ENCODE data around the gene FAM83E. TPM values are rescaled to one million over a fixed set of nuclear protein-coding genes. Genes with fewer than 3 reads are reported as not detected.

Gene FAM83E
- total RNA-seq, 1 donor from 2014 or later: 21.9 TPM

DNA sequence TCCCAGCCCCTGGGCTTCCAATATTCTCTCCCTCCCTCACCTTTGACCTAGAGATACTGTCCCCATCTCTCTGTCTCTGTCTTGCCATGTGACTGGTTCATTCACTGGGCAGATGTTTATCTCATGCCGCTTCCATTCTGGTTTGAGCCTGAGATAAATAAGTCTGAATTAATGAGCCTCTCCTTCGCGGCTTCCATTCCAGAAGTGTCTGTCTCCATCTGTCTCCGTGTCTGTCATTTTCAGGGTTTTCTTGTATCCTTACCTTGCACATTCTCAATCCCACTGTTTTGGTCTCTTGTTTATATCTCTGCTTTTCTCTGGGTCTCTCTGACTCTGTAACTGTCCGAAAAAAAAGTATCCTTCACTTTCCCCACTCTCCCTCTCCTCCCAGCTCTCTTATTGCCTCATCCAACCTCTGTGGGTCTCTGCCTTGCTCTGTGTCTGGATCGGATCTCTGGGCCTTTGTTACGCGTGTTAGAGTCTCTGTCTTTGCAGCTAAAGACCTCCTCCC is 8.7 kb upstream of the FAM83E start:
- peak overlapping the region; percentile 32 for H3K4me3 ChIP-seq (ENCODE audit: low read depth, low read length)
- TF ChIP-seq, protein P1, sequence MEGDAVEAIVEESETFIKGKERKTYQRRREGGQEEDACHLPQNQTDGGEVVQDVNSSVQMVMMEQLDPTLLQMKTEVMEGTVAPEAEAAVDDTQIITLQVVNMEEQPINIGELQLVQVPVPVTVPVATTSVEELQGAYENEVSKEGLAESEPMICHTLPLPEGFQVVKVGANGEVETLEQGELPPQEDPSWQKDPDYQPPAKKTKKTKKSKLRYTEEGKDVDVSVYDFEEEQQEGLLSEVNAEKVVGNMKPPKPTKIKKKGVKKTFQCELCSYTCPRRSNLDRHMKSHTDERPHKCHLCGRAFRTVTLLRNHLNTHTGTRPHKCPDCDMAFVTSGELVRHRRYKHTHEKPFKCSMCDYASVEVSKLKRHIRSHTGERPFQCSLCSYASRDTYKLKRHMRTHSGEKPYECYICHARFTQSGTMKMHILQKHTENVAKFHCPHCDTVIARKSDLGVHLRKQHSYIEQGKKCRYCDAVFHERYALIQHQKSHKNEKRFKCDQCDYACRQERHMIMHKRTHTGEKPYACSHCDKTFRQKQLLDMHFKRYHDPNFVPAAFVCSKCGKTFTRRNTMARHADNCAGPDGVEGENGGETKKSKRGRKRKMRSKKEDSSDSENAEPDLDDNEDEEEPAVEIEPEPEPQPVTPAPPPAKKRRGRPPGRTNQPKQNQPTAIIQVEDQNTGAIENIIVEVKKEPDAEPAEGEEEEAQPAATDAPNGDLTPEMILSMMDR (IDR thresholded peaks at IDR 0.05; ENCODE audit: insufficient read depth, low read length, severe bottlenecking): no peak
- FAIRE-seq (no peak), DNase-seq (ENCODE audit: low read depth) (no peak)
- H3K36me3 ChIP-seq (ENCODE audit: control insufficient read depth, insufficient read depth, low read length): no peaks in the 10 kb centered on the region
- no peaks in the 10 kb centered on the region for H3K27me3 ChIP-seq (ENCODE audit: control insufficient read depth, insufficient read depth, low read length)

DNA sequence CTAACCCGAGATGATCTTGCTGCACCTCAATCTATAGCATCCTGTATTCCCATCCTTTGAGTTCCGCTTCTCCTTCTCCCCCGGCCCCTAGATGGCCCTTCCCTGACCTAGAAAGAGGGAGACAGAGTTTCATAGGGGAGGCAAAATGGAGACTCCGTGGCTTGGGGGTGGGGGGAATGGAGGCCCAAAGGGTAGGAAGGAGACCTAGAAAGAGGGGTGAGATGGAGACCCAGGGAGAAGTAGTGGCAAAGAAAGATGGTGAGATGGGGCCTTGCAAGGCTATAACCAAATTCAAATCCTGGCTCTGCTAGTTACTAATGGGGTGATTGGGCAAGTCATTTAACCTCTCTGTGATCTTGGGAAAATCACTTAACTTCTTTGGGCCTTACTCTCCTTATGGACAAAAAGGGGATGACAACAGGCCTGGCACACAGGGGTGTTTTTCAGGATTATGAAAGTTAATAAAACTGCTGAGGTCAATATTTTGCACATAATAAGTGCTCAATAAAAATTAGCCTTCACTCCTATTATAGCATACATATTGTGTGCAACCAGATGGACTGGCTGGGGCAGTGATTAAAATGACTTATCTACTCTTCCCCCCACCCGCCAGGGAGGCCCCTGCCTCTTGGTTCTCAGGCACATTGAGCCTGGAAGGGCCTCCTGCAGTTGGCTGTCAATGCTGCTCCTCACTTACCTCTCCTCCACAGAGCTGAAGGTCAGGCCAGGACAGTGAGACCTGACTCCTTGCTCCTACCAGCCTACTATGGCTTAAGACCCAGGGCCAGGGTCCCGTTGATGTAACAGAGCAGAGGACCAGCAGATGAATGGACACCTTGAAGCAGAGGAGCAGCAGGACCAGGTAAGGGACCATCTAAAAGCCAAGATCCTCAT is 5.1 kb upstream of the FAM83E start:
- TF ChIP-seq, protein P1 (IDR thresholded peaks at IDR 0.05; ENCODE audit: insufficient read depth, low read length, severe bottlenecking): no peak
- Histone ChIP-seq H3K4me3 (ENCODE audit: low read depth, low read length) (peak overlapping the region; percentile 83), H3K36me3 (ENCODE audit: control insufficient read depth, insufficient read depth, low read length) (peaks cover 26% of the 10 kb centered on the region), H3K27me3 (ENCODE audit: control insufficient read depth, insufficient read depth, low read length) (no peaks in the 10 kb centered on the region)
- no peak for FAIRE-seq
- DNase-seq (ENCODE audit: low read depth): no peak

DNA sequence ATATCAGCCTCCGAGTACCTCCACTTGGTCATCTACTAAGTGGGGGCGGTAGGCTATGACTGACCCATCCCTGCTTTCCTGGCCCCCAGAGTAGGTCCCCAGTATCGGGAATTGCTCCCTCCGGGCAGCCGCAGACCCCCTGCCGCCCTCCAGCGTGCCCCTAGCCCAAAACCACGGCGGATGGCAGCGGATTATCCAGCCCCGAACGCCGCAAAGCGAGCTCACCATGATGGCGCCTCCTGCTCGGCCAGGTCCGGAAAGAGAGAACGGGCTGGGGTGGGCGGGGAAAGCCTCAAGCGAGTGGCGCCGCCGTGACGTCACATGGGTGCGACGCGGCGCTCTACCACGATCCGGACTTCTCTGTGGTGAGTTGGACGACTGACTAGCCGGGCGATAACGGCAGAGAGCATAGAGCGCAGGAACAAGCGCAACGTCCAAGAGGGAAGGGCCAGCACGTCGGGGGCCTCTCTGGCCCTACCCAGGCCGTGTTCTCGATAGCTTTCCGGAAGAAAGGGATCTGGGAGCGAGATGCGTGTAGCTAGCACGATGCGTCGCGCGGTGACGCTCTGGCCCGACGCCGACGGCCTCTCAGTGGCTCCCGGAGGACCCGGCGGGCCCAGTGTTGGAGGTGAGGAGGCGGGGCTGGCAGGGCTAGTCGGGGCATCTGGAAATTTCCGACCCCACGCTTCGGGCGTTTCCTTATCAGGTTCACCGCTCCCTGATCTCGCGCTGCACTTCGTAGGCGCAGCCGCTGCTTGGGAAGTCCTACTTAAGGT is 4.2 kb upstream of the FAM83E start, which contains the start of the genes RPL18 and SPHK2:
Gene RPL18 (minus strand): TSS at position 263 of the 776 bp plus-strand sequence. CDS start 35 bp downstream, at position 228.
Gene SPHK2 (plus strand): TSS at position 591 of the 776 bp plus-strand sequence. CDS start 1,009 bp downstream, outside the sequence.
- Histone ChIP-seq H3K4me3 (ENCODE audit: low read depth, low read length) (peak within 1 kb of the TSS; percentile 83), H3K27me3 (ENCODE audit: control insufficient read depth, insufficient read depth, low read length) (no peaks in the 10 kb centered on the region), H3K36me3 (ENCODE audit: control insufficient read depth, insufficient read depth, low read length) (peaks cover 26% of the 10 kb centered on the region)
- DNase-seq (ENCODE audit: low read depth): peak; percentile 97
- FAIRE-seq: peak; percentile 55
- TF ChIP-seq, protein P1 (IDR thresholded peaks at IDR 0.05; ENCODE audit: insufficient read depth, low read length, severe bottlenecking): no peak

DNA sequence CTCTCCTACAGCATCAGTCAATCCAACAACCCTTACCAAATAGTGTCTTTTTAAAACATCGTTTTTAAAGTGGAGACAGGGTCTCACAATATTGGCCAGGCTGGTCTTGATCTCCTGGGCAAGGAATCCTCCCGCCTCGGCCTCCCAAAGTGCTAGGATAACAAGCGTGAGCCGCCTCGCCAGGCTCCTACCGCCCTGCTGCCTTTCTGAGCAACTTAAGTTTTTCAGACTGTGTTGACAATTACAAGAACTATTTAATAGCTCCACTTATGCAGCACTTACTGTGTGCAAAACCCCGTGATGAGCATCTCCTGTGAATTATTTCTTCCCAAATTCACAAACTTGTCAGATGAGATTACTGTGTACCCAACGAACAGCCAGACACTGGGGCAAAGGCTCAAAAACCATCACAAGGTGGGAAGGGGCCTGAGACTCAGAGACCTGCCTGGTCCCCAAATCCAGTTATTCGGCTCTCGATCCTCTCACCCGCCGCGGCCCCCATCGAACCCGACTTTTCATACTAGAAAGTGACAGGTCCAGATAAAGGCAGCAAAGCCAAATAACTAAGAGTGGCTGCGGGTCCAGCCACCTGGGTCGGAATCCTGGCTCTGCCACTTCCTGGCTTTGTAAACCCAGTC is 3.5 kb upstream of the FAM83E start:
- DNase-seq (ENCODE audit: low read depth): no peak
- H3K36me3 ChIP-seq (ENCODE audit: control insufficient read depth, insufficient read depth, low read length): peaks cover 28% of the 10 kb centered on the region
- H3K4me3 ChIP-seq (ENCODE audit: low read depth, low read length): peak overlapping the region; percentile 83
- TF ChIP-seq, protein P1 (IDR thresholded peaks at IDR 0.05; ENCODE audit: insufficient read depth, low read length, severe bottlenecking): no peak
- no peaks in the 10 kb centered on the region for H3K27me3 ChIP-seq (ENCODE audit: control insufficient read depth, insufficient read depth, low read length)
- FAIRE-seq: no peak

DNA sequence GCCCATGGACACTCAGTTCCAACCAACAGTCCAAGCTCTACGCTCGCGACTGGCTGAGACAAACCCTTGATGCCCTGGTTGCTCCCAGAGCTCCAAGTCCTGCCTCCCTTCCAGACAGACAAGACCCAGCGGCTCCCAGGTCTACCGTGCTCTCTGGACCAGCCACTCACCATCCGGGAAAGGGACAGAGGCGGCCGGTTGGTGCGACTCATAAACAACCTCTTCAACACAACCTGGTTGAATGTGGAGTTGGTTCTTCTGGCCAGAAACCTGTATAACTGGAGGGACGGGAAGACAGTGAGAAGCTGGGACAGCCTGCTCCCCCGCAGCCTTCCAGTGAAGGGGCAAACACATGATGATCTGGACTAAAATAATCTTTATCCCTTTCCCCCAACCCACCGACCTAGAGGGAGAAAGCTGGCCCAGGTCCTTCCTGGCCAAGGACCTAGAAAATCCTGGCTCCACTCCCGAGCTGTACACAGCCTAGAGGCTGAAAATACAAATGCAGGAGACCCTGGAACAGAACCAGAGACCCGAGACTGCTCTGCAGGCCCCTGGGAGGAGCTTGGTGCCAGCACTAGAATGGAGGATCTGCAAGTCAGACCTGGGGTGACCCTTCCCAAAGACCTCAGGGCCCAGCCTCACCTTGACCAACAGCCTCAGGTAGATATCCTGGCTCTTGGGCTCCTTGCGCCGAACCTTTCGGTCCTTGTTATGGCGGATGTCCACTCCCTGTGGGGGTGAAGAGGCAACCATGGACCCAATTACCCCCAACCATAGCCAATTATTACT is 2.5 kb upstream of the FAM83E start:
- DNase-seq (ENCODE audit: low read depth): no peak
- Histone ChIP-seq H3K27me3 (ENCODE audit: control insufficient read depth, insufficient read depth, low read length) (no peaks in the 10 kb centered on the region), H3K4me3 (ENCODE audit: low read depth, low read length) (peak overlapping the region; percentile 83), H3K36me3 (ENCODE audit: control insufficient read depth, insufficient read depth, low read length) (peaks cover 28% of the 10 kb centered on the region)
- no peak for FAIRE-seq
- TF ChIP-seq, protein P1 (IDR thresholded peaks at IDR 0.05; ENCODE audit: insufficient read depth, low read length, severe bottlenecking): no peak
